Measurements from ENCODE around the gene FOXP1. TPM values are rescaled to one million over a fixed set of nuclear protein-coding genes. Genes with fewer than 3 reads are reported as not detected.

Gene FOXP1
- total RNA-seq, 2 donors from 2014 or later: 41.7 to 94.3 TPM

DNA sequence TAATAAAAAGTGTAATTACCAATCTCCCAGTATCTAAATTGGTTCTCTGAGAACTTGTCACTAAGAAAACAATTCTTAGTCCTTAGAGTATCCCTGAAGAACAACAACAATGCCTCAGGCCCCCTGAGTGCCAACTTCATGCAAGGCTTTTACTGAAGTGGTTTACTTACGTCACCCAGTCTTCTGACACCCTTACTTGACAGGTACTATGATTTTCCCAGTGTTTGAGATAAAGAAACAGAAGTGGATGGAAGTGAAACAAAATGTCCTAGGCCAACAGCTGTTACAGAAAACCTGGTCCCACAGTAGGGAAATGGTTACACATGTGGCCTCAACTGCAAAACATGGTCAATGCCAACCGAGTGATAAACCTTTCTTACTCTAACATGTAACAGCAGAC lies 331.1 kb downstream of the FOXP1 start:
- Mint-ChIP-seq H3K27me3 (ENCODE audit: insufficient read depth) (no peaks in the 10 kb centered on the region), H3K4me3 (no peak overlapping the region), H3K9me3 (no peaks in the 10 kb centered on the region), H3K27ac (no peak overlapping the region), H3K36me3 (ENCODE audit: low read depth) (no peaks in the 10 kb centered on the region), H3K4me1 (peaks cover 40% of the 10 kb centered on the region)
- no peak for DNase-seq
- WGBS, 2 experiments (ENCODE audit: insufficient coverage in 1 of 2, insufficient read length in 1 of 2): 90 to 100% methylated on average over 1 to 2 of the region's 2 CpGs
- H3K4me1 ChIP-seq (ENCODE audit: control insufficient read depth, insufficient read depth, low read length): peaks cover 22% of the 10 kb centered on the region
- H3K27me3 ChIP-seq (ENCODE audit: control insufficient read depth, insufficient read depth, low read length, poor library complexity, severe bottlenecking): no peaks in the 10 kb centered on the region
- no peak overlapping the region for H3K9ac ChIP-seq (ENCODE audit: extremely low read depth, low read length, poor library complexity, severe bottlenecking)
- no peaks in the 10 kb centered on the region for H3K9me3 ChIP-seq (ENCODE audit: control insufficient read depth, low read length)
- no peak overlapping the region for H3K4me3 ChIP-seq (ENCODE audit: low read length)
- no peaks in the 10 kb centered on the region for H3K36me3 ChIP-seq (ENCODE audit: control insufficient read depth, insufficient read depth, low read length)
- TF ChIP-seq, protein P1, sequence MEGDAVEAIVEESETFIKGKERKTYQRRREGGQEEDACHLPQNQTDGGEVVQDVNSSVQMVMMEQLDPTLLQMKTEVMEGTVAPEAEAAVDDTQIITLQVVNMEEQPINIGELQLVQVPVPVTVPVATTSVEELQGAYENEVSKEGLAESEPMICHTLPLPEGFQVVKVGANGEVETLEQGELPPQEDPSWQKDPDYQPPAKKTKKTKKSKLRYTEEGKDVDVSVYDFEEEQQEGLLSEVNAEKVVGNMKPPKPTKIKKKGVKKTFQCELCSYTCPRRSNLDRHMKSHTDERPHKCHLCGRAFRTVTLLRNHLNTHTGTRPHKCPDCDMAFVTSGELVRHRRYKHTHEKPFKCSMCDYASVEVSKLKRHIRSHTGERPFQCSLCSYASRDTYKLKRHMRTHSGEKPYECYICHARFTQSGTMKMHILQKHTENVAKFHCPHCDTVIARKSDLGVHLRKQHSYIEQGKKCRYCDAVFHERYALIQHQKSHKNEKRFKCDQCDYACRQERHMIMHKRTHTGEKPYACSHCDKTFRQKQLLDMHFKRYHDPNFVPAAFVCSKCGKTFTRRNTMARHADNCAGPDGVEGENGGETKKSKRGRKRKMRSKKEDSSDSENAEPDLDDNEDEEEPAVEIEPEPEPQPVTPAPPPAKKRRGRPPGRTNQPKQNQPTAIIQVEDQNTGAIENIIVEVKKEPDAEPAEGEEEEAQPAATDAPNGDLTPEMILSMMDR (conservative IDR thresholded peaks at IDR 0.05): no peak
- no peak overlapping the region for H3K27ac ChIP-seq (ENCODE audit: low read depth, low read length)

DNA sequence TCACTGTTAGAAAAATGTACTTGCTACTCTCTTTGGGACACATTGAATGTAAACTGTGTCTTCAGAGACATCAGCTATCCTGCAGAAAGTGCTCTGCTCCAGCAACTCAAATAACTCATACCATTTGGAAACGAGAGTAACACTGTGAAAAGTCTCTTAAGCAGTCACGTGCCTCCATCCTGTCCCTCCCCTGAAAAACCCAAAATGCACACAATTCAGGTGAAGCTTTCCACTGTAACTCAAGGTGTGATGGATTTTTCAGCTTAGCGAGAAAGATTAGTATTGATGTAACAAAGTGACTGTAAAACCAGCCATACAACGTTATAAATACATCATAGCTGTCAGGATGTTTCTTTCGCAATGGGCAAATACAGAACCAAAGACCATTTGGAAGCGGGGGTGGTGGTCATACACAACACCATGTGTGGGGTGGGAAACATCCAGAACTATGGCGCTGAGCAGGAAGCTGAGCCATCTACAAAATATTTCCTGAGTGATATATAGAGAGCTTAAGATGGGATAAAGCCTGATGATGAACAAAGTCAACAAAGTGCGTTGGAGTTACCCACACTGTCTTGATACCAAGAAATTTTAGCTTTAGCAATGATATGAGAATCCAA lies 332.3 kb downstream of the FOXP1 start:
- H3K27me3 Mint-ChIP-seq (ENCODE audit: insufficient read depth): no peaks in the 10 kb centered on the region
- Histone ChIP-seq H3K27ac (ENCODE audit: low read depth, low read length) (no peak overlapping the region), H3K27me3 (ENCODE audit: control insufficient read depth, insufficient read depth, low read length, poor library complexity, severe bottlenecking) (no peaks in the 10 kb centered on the region), H3K4me1 (ENCODE audit: control insufficient read depth, insufficient read depth, low read length) (peaks cover 27% of the 10 kb centered on the region), H3K4me3 (ENCODE audit: low read length) (no peak overlapping the region), H3K9me3 (ENCODE audit: control insufficient read depth, low read length) (no peaks in the 10 kb centered on the region), H3K9ac (ENCODE audit: extremely low read depth, low read length, poor library complexity, severe bottlenecking) (no peak overlapping the region), H3K36me3 (ENCODE audit: control insufficient read depth, insufficient read depth, low read length) (no peaks in the 10 kb centered on the region)
- H3K36me3 Mint-ChIP-seq (ENCODE audit: low read depth): no peaks in the 10 kb centered on the region
- DNase-seq: no peak
- H3K4me3 Mint-ChIP-seq: no peak overlapping the region
- WGBS, 2 experiments (ENCODE audit: insufficient coverage in 1 of 2, insufficient read length in 1 of 2): 87 to 100% methylated on average over 6 to 8 of the region's 8 CpGs
- no peaks in the 10 kb centered on the region for H3K9me3 Mint-ChIP-seq
- no peak overlapping the region for H3K27ac Mint-ChIP-seq
- peaks cover 52% of the 10 kb centered on the region for H3K4me1 Mint-ChIP-seq
- TF ChIP-seq, protein P1 (conservative IDR thresholded peaks at IDR 0.05): no peak

DNA sequence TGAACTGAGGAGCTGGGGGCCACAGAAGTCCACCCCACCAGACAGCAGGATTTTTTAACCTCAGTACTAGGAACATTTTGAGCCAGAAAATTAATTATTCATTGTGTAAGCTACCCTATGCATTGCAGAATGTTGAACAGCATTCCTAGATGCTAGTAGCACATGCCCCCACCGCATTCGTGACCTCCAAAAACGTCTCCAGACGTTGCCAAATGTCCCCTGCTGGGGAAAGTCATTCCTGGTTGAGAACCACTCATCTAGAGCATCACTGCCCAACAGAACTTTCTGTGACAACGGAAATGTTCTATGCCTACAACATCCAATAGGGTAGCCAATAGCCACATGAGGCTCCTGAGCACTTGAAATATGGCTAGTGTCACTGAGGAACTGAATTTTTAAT lies 333.5 kb downstream of the FOXP1 start:
- no peak overlapping the region for H3K4me3 ChIP-seq (ENCODE audit: low read length)
- TF ChIP-seq, protein P1 (conservative IDR thresholded peaks at IDR 0.05): no peak
- H3K4me1 Mint-ChIP-seq: peaks cover 59% of the 10 kb centered on the region
- WGBS, 2 experiments (ENCODE audit: insufficient coverage in 1 of 2, insufficient read length in 1 of 2): 89 to 93% methylated on average over 5 of the region's 5 CpGs
- no peak overlapping the region for H3K4me3 Mint-ChIP-seq
- H3K36me3 Mint-ChIP-seq (ENCODE audit: low read depth): no peaks in the 10 kb centered on the region
- H3K27me3 Mint-ChIP-seq (ENCODE audit: insufficient read depth): no peaks in the 10 kb centered on the region
- H3K27me3 ChIP-seq (ENCODE audit: control insufficient read depth, insufficient read depth, low read length, poor library complexity, severe bottlenecking): no peaks in the 10 kb centered on the region
- peaks cover 30% of the 10 kb centered on the region for H3K4me1 ChIP-seq (ENCODE audit: control insufficient read depth, insufficient read depth, low read length)
- no peaks in the 10 kb centered on the region for H3K36me3 ChIP-seq (ENCODE audit: control insufficient read depth, insufficient read depth, low read length)
- H3K27ac ChIP-seq (ENCODE audit: low read depth, low read length): no peak overlapping the region
- DNase-seq: no peak
- no peak overlapping the region for H3K27ac Mint-ChIP-seq
- H3K9me3 Mint-ChIP-seq: no peaks in the 10 kb centered on the region
- H3K9me3 ChIP-seq (ENCODE audit: control insufficient read depth, low read length): no peaks in the 10 kb centered on the region
- H3K9ac ChIP-seq (ENCODE audit: extremely low read depth, low read length, poor library complexity, severe bottlenecking): no peak overlapping the region
